MCF 10A (cell line): Measurements from ENCODE around the gene DHX34. TPM values are rescaled to one million over a fixed set of nuclear protein-coding genes. Genes with fewer than 3 reads are reported as not detected.
"Not testable (repeated sequence)": the region's sequence is repeated elsewhere in the genome, so short reads cannot be mapped to it uniquely, and the experiment has no call there.

Experiments used
- Bru-seq: library from RNA; stranded (reverse); fragments of 400-500 nt; gene quantifications from one replicate; lab custom pipeline; 2021; lab: Mats Ljungman, UMichigan
- BruChase-seq, 2 experiments: library from RNA; stranded (reverse); fragments of 400-500 nt; gene quantifications; one replicate each; lab custom pipeline; 2021; lab: Mats Ljungman, UMichigan
- BruUV-seq: library from RNA; stranded (reverse); fragments of 400-500 nt; replicated peaks from 2 replicates; lab custom pipeline; 2021; lab: Mats Ljungman, UMichigan
- CTCF ChIA-PET: fragments of 300-600 bp; sonication (Branson Sonifier 250); formaldehyde crosslinking; extraction: SDS; loops from one replicate; lab custom pipeline; 2021; ENCODE audit warnings: antibody characterized with exemption, inconsistent platforms; lab: Yijun Ruan, JAX
- POLR2A ChIA-PET: fragments of 300-600, 350-650 bp; sonication (Branson Sonifier 250); formaldehyde crosslinking; extraction: SDS; loops from one replicate; lab custom pipeline; 2020; ENCODE audit warnings: antibody characterized with exemption, inconsistent platforms; lab: Yijun Ruan, JAX
- DNase-seq: peaks from one replicate; pipeline ENCODE4 v3.0.0-alpha.2; 2018; ENCODE audit not compliant: unreplicated experiment
- H3K27ac Mint-ChIP-seq: one replicate; pipeline ENCODE4 v1.8.0; 2022; ENCODE audit warnings: mild to moderate bottlenecking, low read depth, mixed read lengths; ENCODE audit not compliant: unreplicated experiment
- H3K27me3 Mint-ChIP-seq: one replicate; pipeline ENCODE4 v1.8.0; 2022; ENCODE audit warnings: mixed read lengths; ENCODE audit not compliant: insufficient read depth, unreplicated experiment
- H3K36me3 Mint-ChIP-seq: one replicate; pipeline ENCODE4 v1.8.0; 2022; ENCODE audit warnings: mild to moderate bottlenecking, moderate library complexity, mixed read lengths; ENCODE audit not compliant: insufficient read depth, unreplicated experiment
- H3K4me1 Mint-ChIP-seq: one replicate; pipeline ENCODE4 v1.8.0; 2022; ENCODE audit warnings: mixed read lengths; ENCODE audit not compliant: insufficient read depth, unreplicated experiment
- H3K4me3 Mint-ChIP-seq: one replicate; pipeline ENCODE4 v1.8.0; 2022; ENCODE audit warnings: mild to moderate bottlenecking, moderate library complexity, mixed read lengths; ENCODE audit not compliant: unreplicated experiment
- H3K9me3 Mint-ChIP-seq: one replicate; pipeline ENCODE4 v1.8.0; 2022; ENCODE audit warnings: mixed read lengths; ENCODE audit not compliant: unreplicated experiment
- CTCF ChIP-seq: fragments of 200-600 bp; IDR thresholded peaks from one replicate; pipeline ENCODE4 v1.8.0; 2022; ENCODE audit warnings: antibody characterized with exemption, mild to moderate bottlenecking; ENCODE audit not compliant: unreplicated experiment
- intact Hi-C: fragments of 100-400 bp; cut with micrococcal nuclease; formaldehyde crosslinking; loops from 2 replicates; pipeline ENCODE4 v1.14.1; 2022
- long read RNA-seq: library from polyadenylated mRNA; stranded (forward); transcript quantifications from one replicate; pipeline ENCODE4 v2.0.0, GENCODE V29; 2022
- total RNA-seq: library from RNA; stranded (reverse); gene quantifications from 2 replicates; pipeline ENCODE4 v1.2.3, GENCODE V29; 2022

Gene DHX34
- total RNA-seq (27.6 and 34.7 TPM in 2 replicates), Bru-seq, nascent RNA (percentile 65 among the genes with signal in this experiment), BruChase-seq, experiment 1, labeled RNA remaining after a 6-hour chase (percentile 73 among the genes with signal in this experiment), BruChase-seq, experiment 2, labeled RNA remaining after a 2-hour chase (percentile 63 among the genes with signal in this experiment)
- long read RNA-seq, full-length matches to known transcripts, result 22 of 79 reads
- long read RNA-seq, partial matches to known transcripts, result 44 of 79 reads
- long read RNA-seq, other reads (novel, unspliced or antisense), result 13 of 79 reads

GRCh38 chr19:47348819-47349795 lies at the start of gene DHX34:
Gene DHX34 (plus strand): TSS chr19:47349315. CDS start chr19:47353031, 3,716 bp downstream.
- Mint-ChIP-seq H3K36me3 (peaks cover 32% of the 10 kb centered on the region), H3K4me3 (peak within 1 kb of the TSS; percentile 94), H3K9me3 (no peaks in the 10 kb centered on the region), H3K4me1 (peaks cover 18% of the 10 kb centered on the region), H3K27ac (peak within 1 kb of the TSS; percentile 91), H3K27me3 (no peaks in the 10 kb centered on the region)
- BruUV-seq, result no TSS peak
- ChIA-PET CTCF (interaction anchor here (0.6 to 2.8 kb wide), 38 partner anchors 8 to 1707 kb away, joined by 3 to 24 read pairs (median 5); partner anchors contain the start of genes C5AR2 and INAFM1), POLR2A (interaction anchor here (0.6 to 2.7 kb wide), 41 partner anchors 9 to 442 kb away, joined by 3 to 24 read pairs (median 4); partner anchors contain the start of genes C5AR2, CCDC9, INAFM1 and KPTN)
- peak; percentile 99 for DNase-seq
- TF ChIP-seq CTCF, result peak; percentile 97
- intact Hi-C loops, result loop anchor here (5.0 kb wide), 1 partner anchor 42 kb away; the partner anchor contains the start of gene C5AR1

GRCh38 chr19:47300867-47301266 lies 48.2 kb upstream of the DHX34 start:
- H3K4me3 Mint-ChIP-seq, BruUV-seq, H3K9me3 Mint-ChIP-seq, POLR2A ChIA-PET, intact Hi-C loops, H3K4me1 Mint-ChIP-seq, H3K27me3 Mint-ChIP-seq, H3K36me3 Mint-ChIP-seq, DNase-seq, H3K27ac Mint-ChIP-seq: not testable (repeated sequence)
- CTCF ChIA-PET, result interaction anchor here (0.6 to 1.8 kb wide), 3 partner anchors 30 to 90 kb away, joined by 3 to 5 read pairs (median 3); partner anchors contain the start of gene DHX34

GRCh38 chr19:47302249-47302648 lies 46.9 kb upstream of the DHX34 start:
- BruUV-seq, result no TSS peak
- Mint-ChIP-seq H3K4me1 (peaks cover 17% of the 10 kb centered on the region), H3K27me3 (no peaks in the 10 kb centered on the region), H3K36me3 (no peaks in the 10 kb centered on the region), H3K9me3 (no peaks in the 10 kb centered on the region), H3K27ac (no peak overlapping the region), H3K4me3 (no peak overlapping the region)
- POLR2A ChIA-PET, result no interaction called here
- no peak for DNase-seq
- CTCF ChIA-PET, result interaction anchor here (0.6 to 1.8 kb wide), 3 partner anchors 47 to 347 kb away, joined by 3 to 5 read pairs (median 5); partner anchors contain the start of gene DHX34
- intact Hi-C loops, result no loop called here
- no peak for TF ChIP-seq CTCF

GRCh38 chr19:47303966-47304365 lies 45.1 kb upstream of the DHX34 start:
- POLR2A ChIA-PET, result no interaction called here
- Mint-ChIP-seq H3K4me1 (peaks cover 19% of the 10 kb centered on the region), H3K4me3 (no peak overlapping the region), H3K27ac (no peak overlapping the region), H3K36me3 (no peaks in the 10 kb centered on the region), H3K27me3 (no peaks in the 10 kb centered on the region), H3K9me3 (no peaks in the 10 kb centered on the region)
- intact Hi-C loops, result no loop called here
- no peak for DNase-seq
- CTCF ChIA-PET, result interaction anchor here (0.7 to 1.8 kb wide), 3 partner anchors 8 to 87 kb away, joined by 3 to 11 read pairs (median 5); partner anchors contain the start of gene DHX34
- BruUV-seq, result no TSS peak
- TF ChIP-seq CTCF, result no peak
